B cell (primary cell): ENCODE results near the gene SOCS2. TPM values are rescaled to one million over a fixed set of nuclear protein-coding genes. Genes with fewer than 3 reads are reported as not detected.

ENCODE experiments used
- ATAC-seq: fragments of 200-7000 bp; cut with Tn5 transposase; one replicate; pipeline ENCODE4 v1.10.0; 2021; ENCODE audit warnings: low read depth, mild to moderate bottlenecking, moderate number of reproducible peaks, moderate library complexity
- CTCF ChIA-PET: fragments of 350-600 bp; sonication (Branson Sonifier 250); formaldehyde crosslinking; loops from one replicate; lab custom pipeline; 2021; ENCODE audit warnings: antibody characterized with exemption, inconsistent platforms; lab: Charles Lee
- POLR2A ChIA-PET: fragments of 350-600 bp; sonication (Branson Sonifier 250); formaldehyde crosslinking; loops from one replicate; lab custom pipeline; 2021; ENCODE audit warnings: antibody characterized with exemption; lab: Charles Lee
- DNase-seq: peaks from one replicate; pipeline ENCODE4 v3.0.0; 2013
- H2AFZ ChIP-seq: 2 replicates; pipeline ENCODE4 v1.6.1; 2012; ENCODE audit warnings: mild to moderate bottlenecking, low read depth, low read length; ENCODE audit not compliant: insufficient read depth, poor library complexity, severe bottlenecking
- H3K27ac ChIP-seq, 2 donors: 1 replicate in 1 of 2; 2 replicates in 1 of 2; pipeline ENCODE4 v1.5.1; 2012 to 2013; ENCODE audit warnings: low read length in 2 of 2, mild to moderate bottlenecking in 2 of 2, moderate library complexity in 1 of 2
- H3K27me3 ChIP-seq, 4 experiments: fragments of 200-600 bp in 1 of 4; sonication (generic) in 1 of 4; replicated peaks in 1 of 4; 1 replicate in 2 of 4; 2 replicates in 2 of 4; pipeline versions ENCODE4 v1.6.1 to v1.7.0; 2013 to 2016; ENCODE audit warnings: low read length in 3 of 4, mild to moderate bottlenecking in 2 of 4, mixed read lengths in 1 of 4, moderate library complexity in 1 of 4; ENCODE audit not compliant: insufficient read depth in 4 of 4, control insufficient read depth in 3 of 4; ENCODE audit errors: control extremely low read depth in 1 of 4
- H3K36me3 ChIP-seq, 2 experiments: replicated peaks in 1 of 2; 1 replicate in 1 of 2; 2 replicates in 1 of 2; pipeline versions ENCODE4 v1.6.1 to v1.7.1; 2013; ENCODE audit warnings: low read length in 1 of 2; ENCODE audit not compliant: insufficient read depth in 2 of 2, control insufficient read depth in 1 of 2; ENCODE audit errors: control extremely low read depth in 1 of 2, extremely low read depth in 1 of 2
- H3K4me1 ChIP-seq, 2 donors: fragments of 200-600 bp in 1 of 2; sonication (generic) in 1 of 2; 1 replicate in 1 of 2; 2 replicates in 1 of 2; pipeline versions ENCODE4 v1.5.1 to v1.6.1; 2013 to 2017; ENCODE audit warnings: low read length in 2 of 2; ENCODE audit not compliant: control insufficient read depth in 2 of 2, insufficient read depth in 2 of 2
- H3K4me2 ChIP-seq: replicated peaks from 2 replicates; pipeline ENCODE3; 2012; ENCODE audit warnings: mild to moderate bottlenecking, low read depth, low read length; ENCODE audit not compliant: poor library complexity, severe bottlenecking
- H3K4me3 ChIP-seq, 5 experiments: fragments of 200-600 bp in 1 of 5; sonication (generic) in 1 of 5; 1 replicate in 3 of 5; 2 replicates in 2 of 5; pipeline versions ENCODE4 v1.5.1 to v1.7.0; 2011 to 2016; ENCODE audit warnings: low read length in 4 of 5, mild to moderate bottlenecking in 4 of 5, low read depth in 2 of 5, control low read depth in 1 of 5, moderate library complexity in 1 of 5; ENCODE audit not compliant: insufficient read depth in 1 of 5; ENCODE audit errors: control extremely low read depth in 1 of 5, extremely low read depth in 1 of 5
- H3K79me2 ChIP-seq: fragments of 200-600 bp; sonication (generic); one replicate; pipeline ENCODE4 v1.6.0; 2016; ENCODE audit warnings: low read length; ENCODE audit not compliant: control insufficient read depth, insufficient read depth
- H3K9ac ChIP-seq: fragments of 200-600 bp; sonication (generic); 2 replicates; pipeline ENCODE4 v1.6.1; 2017; ENCODE audit warnings: mild to moderate bottlenecking, low read length, moderate library complexity
- H3K9me3 ChIP-seq, 3 donors: one replicate each; pipeline versions ENCODE4 v1.6.1 to v1.7.1; 2013; ENCODE audit warnings: low read length in 2 of 3; ENCODE audit not compliant: control insufficient read depth in 2 of 3, insufficient read depth in 1 of 3; ENCODE audit errors: control extremely low read depth in 1 of 3
- H4K20me1 ChIP-seq: 2 replicates; pipeline ENCODE4 v1.6.0; 2012; ENCODE audit warnings: mild to moderate bottlenecking, low read length; ENCODE audit not compliant: insufficient read depth, control insufficient read depth, poor library complexity, severe bottlenecking
- H3K27ac Mint-ChIP-seq: one replicate; pipeline ENCODE4 v1.8.0; 2021; ENCODE audit warnings: mixed read lengths
- H3K27me3 Mint-ChIP-seq: one replicate; pipeline ENCODE4 v1.8.0; 2021; ENCODE audit warnings: mixed read lengths
- H3K4me1 Mint-ChIP-seq: one replicate; pipeline ENCODE4 v1.8.0; 2021; ENCODE audit warnings: mixed read lengths
- H3K4me3 Mint-ChIP-seq: one replicate; pipeline ENCODE4 v1.8.0; 2021; ENCODE audit warnings: mixed read lengths
- H3K9me3 Mint-ChIP-seq: one replicate; pipeline ENCODE4 v1.8.0; 2022; ENCODE audit warnings: mixed read lengths; ENCODE audit not compliant: insufficient read depth
- CTCF ChIP-seq: fragments of 200-600 bp; IDR thresholded peaks from one replicate; pipeline ENCODE4 v1.8.0; 2022; ENCODE audit warnings: antibody characterized with exemption, mild to moderate bottlenecking
- EZH2 ChIP-seq: IDR thresholded peaks from 2 replicates; pipeline ENCODE4 v1.6.1; 2012; ENCODE audit warnings: borderline replicate concordance, low read depth, mild to moderate bottlenecking, moderate library complexity, low read length; ENCODE audit not compliant: insufficient read depth, poor library complexity, severe bottlenecking
- WGBS: methylation state at CpG from one replicate; pipeline ENCODE4 v1.1.5; 2013; ENCODE audit warnings: missing lambda C conversion rate; ENCODE audit not compliant: insufficient coverage; 5-methylcytosine and 5-hydroxymethylcytosine counted together
- intact Hi-C: fragments of 100-400 bp; cut with micrococcal nuclease; formaldehyde crosslinking; loops from one replicate; pipeline ENCODE4 v1.10.0; 2022
- polyA plus RNA-seq: library from polyadenylated mRNA; depleted of rRNA; stranded (reverse); fragments of >200 nt; gene quantifications from 2 replicates; pipeline ENCODE4 v1.2.3, GENCODE V29; 2012
- total RNA-seq, 2 donors: library from RNA; stranded (reverse); fragments of 120-200 nt in 1 of 2; gene quantifications; 1 replicate in 1 of 2; 2 replicates in 1 of 2; pipeline versions ENCODE4 v1.2.3 to v1.2.4, GENCODE V29; 2013 to 2022

The SOCS2 gene
- total and polyA plus RNA-seq, 2 donors (not counting 1 experiment from before 2014, with no cell fraction given) = 1.3 to 1.6 TPM

DNA sequence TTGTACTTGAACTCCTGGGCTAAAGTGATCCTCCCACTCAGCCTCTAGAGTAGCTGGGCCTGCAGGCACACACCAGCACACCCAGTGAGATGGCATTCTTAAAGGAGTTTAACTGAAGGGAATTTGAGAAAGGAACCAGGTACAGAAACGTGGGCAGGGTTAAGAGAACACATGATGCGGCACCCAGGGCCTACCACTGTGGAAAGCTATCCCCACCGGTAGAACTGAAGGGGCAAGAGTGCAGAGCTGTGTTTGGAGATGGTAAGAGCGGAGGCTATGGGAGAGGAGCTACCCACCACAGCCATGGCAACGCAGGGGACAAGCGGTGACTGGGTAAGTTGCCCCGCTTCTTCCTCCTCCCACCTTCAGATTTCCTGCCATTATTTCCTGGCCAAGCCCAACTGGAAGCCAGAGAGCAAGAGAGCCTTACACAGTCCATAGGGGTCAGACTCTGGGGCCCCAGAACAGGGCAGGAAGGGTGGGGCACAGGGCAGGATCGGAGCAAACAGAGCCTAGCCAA is 46.5 kb downstream of the SOCS2 start:
- Histone ChIP-seq H3K36me3 (no peaks in the 10 kb centered on the region), H3K4me1 (no peaks in the 10 kb centered on the region), H3K4me3 (no peak overlapping the region), H3K9ac (no peak overlapping the region), H3K27me3 (no peaks in the 10 kb centered on the region), H4K20me1 (no peaks in the 10 kb centered on the region), H3K9me3 (no peaks in the 10 kb centered on the region), H3K27ac (no peak overlapping the region), H2AFZ (no peak overlapping the region), H3K79me2 (no peaks in the 10 kb centered on the region), H3K4me2 (no peak overlapping the region)
- H3K4me1 Mint-ChIP-seq = no peaks in the 10 kb centered on the region
- DNase-seq (no peak), ATAC-seq (no peak)
- 97% methylated on average over 6 of the region's 8 CpGs for WGBS
- H3K4me3 Mint-ChIP-seq = no peak overlapping the region
- peaks cover 11% of the 10 kb centered on the region for H3K27me3 Mint-ChIP-seq
- intact Hi-C loops = no loop called here
- ChIA-PET CTCF (no interaction called here), POLR2A (no interaction called here)
- no peak overlapping the region for H3K27ac Mint-ChIP-seq
- no peaks in the 10 kb centered on the region for H3K9me3 Mint-ChIP-seq
- TF ChIP-seq EZH2 = no peak
- no peak for TF ChIP-seq CTCF

- no peaks in the 10 kb centered on the region for H3K79me2 ChIP-seq
- no peaks in the 10 kb centered on the region for H4K20me1 ChIP-seq
- H3K4me1 ChIP-seq = no peaks in the 10 kb centered on the region
- 100% methylated on average over 1 of the region's 2 CpGs for WGBS
- H3K4me3 Mint-ChIP-seq = no peak overlapping the region
- H3K4me1 Mint-ChIP-seq = peaks cover 3% of the 10 kb centered on the region
- H3K27me3 Mint-ChIP-seq = peaks cover 6% of the 10 kb centered on the region
- H3K27ac Mint-ChIP-seq = no peak overlapping the region
- DNase-seq = no peak
- H3K9ac ChIP-seq = no peak overlapping the region
- no peak overlapping the region for H3K27ac ChIP-seq
- peaks cover 0 to 4% (median 0%) of the 10 kb centered on the region in 3 donors for H3K9me3 ChIP-seq
- ChIA-PET POLR2A (no interaction called here), CTCF (interaction anchor here (0.5 kb wide), 1 partner anchor 119 kb away, joined by 3 read pairs; no protein-coding TSS in a partner anchor)
- no peaks in the 10 kb centered on the region for H3K36me3 ChIP-seq
- H3K27me3 ChIP-seq = no peaks in the 10 kb centered on the region
- intact Hi-C loops = no loop called here
- no peak for ATAC-seq
- H3K4me2 ChIP-seq = no peak overlapping the region
- no peaks in the 10 kb centered on the region for H3K9me3 Mint-ChIP-seq
- TF ChIP-seq CTCF (no peak), EZH2 (no peak)
- no peak overlapping the region for H2AFZ ChIP-seq
- no peak overlapping the region for H3K4me3 ChIP-seq
Observed at GRCh38 chr12:93621986-93622385, 49.5 kb downstream of the SOCS2 start.
